Erythroblast (primary cell): ENCODE results near the gene EEFSEC.

Source experiments
- GATA1 ChIP-seq: IDR thresholded peaks from 2 replicates; pipeline ENCODE4 v1.6.1; 2011; ENCODE audit warnings: low read depth, mild to moderate bottlenecking, control low read depth, low read length, moderate library complexity
- POLR2A ChIP-seq: IDR thresholded peaks from 2 replicates; pipeline ENCODE4 v1.6.1; 2011; ENCODE audit warnings: mild to moderate bottlenecking, low read length

- TF ChIP-seq POLR2A (no peak), GATA1 (no peak)
Measured at GRCh38 chr3:128446821-128447220, 293.5 kb downstream of the EEFSEC start.
